H9 (cell line): Measurements from ENCODE around the gene KCNJ15. TPM values are rescaled to one million over a fixed set of nuclear protein-coding genes. Genes with fewer than 3 reads are reported as not detected.

Experiments used
- DNase-seq: peaks from one replicate; pipeline ENCODE4 v3.0.0-alpha.2; 2017
- H2AFZ ChIP-seq: one replicate; pipeline ENCODE4 v1.6.1; 2013; ENCODE audit warnings: mild to moderate bottlenecking, low read length, control low read depth, moderate library complexity
- H2AK5ac ChIP-seq: 2 replicates; pipeline ENCODE4 v1.6.1; 2013; ENCODE audit warnings: low read length, control low read depth, mixed read lengths; ENCODE audit not compliant: insufficient read length
- H2BK120ac ChIP-seq: one replicate; pipeline ENCODE4 v1.6.1; 2013; ENCODE audit warnings: low read depth, mild to moderate bottlenecking, low read length, control low read depth, inconsistent platforms; ENCODE audit not compliant: poor library complexity, severe bottlenecking
- H2BK12ac ChIP-seq: 2 replicates; pipeline ENCODE4 v1.6.1; 2013; ENCODE audit warnings: low read length, control low read depth, mixed read lengths, low read depth; ENCODE audit not compliant: insufficient read length
- H2BK15ac ChIP-seq: 2 replicates; pipeline ENCODE4 v1.6.1; 2013; ENCODE audit warnings: low read depth, low read length, control low read depth
- H2BK20ac ChIP-seq: one replicate; pipeline ENCODE4 v1.6.1; 2013; ENCODE audit warnings: low read depth, mild to moderate bottlenecking, low read length, control low read depth, inconsistent platforms; ENCODE audit not compliant: poor library complexity, severe bottlenecking
- H2BK5ac ChIP-seq: 2 replicates; pipeline ENCODE4 v1.6.1; 2013; ENCODE audit warnings: low read length, control low read depth, mixed read lengths; ENCODE audit not compliant: insufficient read length
- H3K14ac ChIP-seq: 2 replicates; pipeline ENCODE4 v1.6.1; 2013; ENCODE audit warnings: low read length, control low read depth; ENCODE audit not compliant: insufficient read depth
- H3K18ac ChIP-seq: 2 replicates; pipeline ENCODE4 v1.6.1; 2013; ENCODE audit warnings: low read depth, mild to moderate bottlenecking, mixed read lengths, low read length, control low read depth; ENCODE audit not compliant: insufficient read length
- H3K23ac ChIP-seq: 2 replicates; pipeline ENCODE4 v1.6.1; 2013; ENCODE audit warnings: low read length, control low read depth, mixed read lengths, low read depth; ENCODE audit not compliant: insufficient read length
- H3K23me2 ChIP-seq: 2 replicates; pipeline ENCODE4 v1.6.1; 2013; ENCODE audit warnings: low read depth, mild to moderate bottlenecking, mixed read lengths, low read length, control low read depth; ENCODE audit not compliant: insufficient read length, poor library complexity, severe bottlenecking
- H3K27ac ChIP-seq: 2 replicates; pipeline ENCODE4 v1.5.1; 2013; ENCODE audit warnings: low read length, control low read depth, mixed read lengths, low read depth; ENCODE audit not compliant: insufficient read length
- H3K27me3 ChIP-seq: 2 replicates; pipeline ENCODE4 v1.6.1; 2013; ENCODE audit warnings: low read length, control low read depth, inconsistent platforms; ENCODE audit not compliant: insufficient read depth
- H3K4ac ChIP-seq: 2 replicates; pipeline ENCODE4 v1.6.1; 2013; ENCODE audit warnings: low read depth, mild to moderate bottlenecking, control low read depth, inconsistent platforms, low read length, moderate library complexity
- H3K4me1 ChIP-seq: 2 replicates; pipeline ENCODE4 v1.6.1; 2013; ENCODE audit warnings: low read length, control low read depth, inconsistent platforms; ENCODE audit not compliant: insufficient read depth
- H3K4me2 ChIP-seq: 2 replicates; pipeline ENCODE4 v1.6.1; 2013; ENCODE audit warnings: low read length, control low read depth, mixed read lengths; ENCODE audit not compliant: insufficient read length, insufficient read depth
- H3K56ac ChIP-seq: 2 replicates; pipeline ENCODE4 v1.6.1; 2013; ENCODE audit warnings: low read depth, mild to moderate bottlenecking, mixed read lengths, low read length, control low read depth; ENCODE audit not compliant: insufficient read length
- H3K79me1 ChIP-seq: 2 replicates; pipeline ENCODE4 v1.6.1; 2013; ENCODE audit warnings: low read depth, mild to moderate bottlenecking, moderate library complexity, low read length, control low read depth, inconsistent platforms; ENCODE audit not compliant: insufficient read depth, poor library complexity, severe bottlenecking
- H3K79me2 ChIP-seq: 2 replicates; pipeline ENCODE4 v1.6.1; 2013; ENCODE audit warnings: low read length, control low read depth, inconsistent platforms; ENCODE audit not compliant: insufficient read depth
- H3K9ac ChIP-seq: 2 replicates; pipeline ENCODE4 v1.6.1; 2013; ENCODE audit warnings: low read length, control low read depth, mixed read lengths; ENCODE audit not compliant: insufficient read length; ENCODE audit errors: extremely low read depth
- H3K9me3 ChIP-seq: one replicate; pipeline ENCODE4 v1.6.1; 2013; ENCODE audit warnings: low read depth, low read length, inconsistent platforms; ENCODE audit not compliant: control insufficient read depth
- H3T11ph ChIP-seq: one replicate; pipeline ENCODE4 v1.6.1; 2013; ENCODE audit warnings: mild to moderate bottlenecking, low read length, control low read depth, inconsistent platforms
- H4K20me1 ChIP-seq: one replicate; pipeline ENCODE4 v1.6.1; 2013; ENCODE audit not compliant: control insufficient read depth, insufficient read length, insufficient read depth
- H4K5ac ChIP-seq: 2 replicates; pipeline ENCODE4 v1.6.1; 2013; ENCODE audit warnings: low read depth, mild to moderate bottlenecking, mixed read lengths, low read length, control low read depth; ENCODE audit not compliant: insufficient read length
- H4K8ac ChIP-seq: replicated peaks from 2 replicates; pipeline ENCODE4 v1.6.1; 2013; ENCODE audit warnings: low read length, control low read depth, mixed read lengths, low read depth; ENCODE audit not compliant: insufficient read length
- H4K91ac ChIP-seq: 2 replicates; pipeline ENCODE4 v1.6.1; 2013; ENCODE audit warnings: low read depth, mild to moderate bottlenecking, moderate library complexity, mixed read lengths, low read length, control low read depth; ENCODE audit not compliant: insufficient read length
- H3K27ac Mint-ChIP-seq, 3 experiments: 2 replicates in 2 of 3; 3 replicates in 1 of 3; pipeline ENCODE4 v1.8.0; 2020 to 2021; ENCODE audit warnings: mixed read lengths in 3 of 3, mild to moderate bottlenecking in 1 of 3, moderate library complexity in 1 of 3
- H3K27me3 Mint-ChIP-seq: 2 replicates; pipeline ENCODE4 v1.8.0; 2021; ENCODE audit warnings: low read depth, mild to moderate bottlenecking, moderate library complexity, mixed read lengths
- H3K36me3 Mint-ChIP-seq, 3 experiments: 2 replicates in 2 of 3; 3 replicates in 1 of 3; pipeline ENCODE4 v1.8.0; 2020 to 2021; ENCODE audit warnings: low read depth in 3 of 3, mixed read lengths in 3 of 3; ENCODE audit not compliant: insufficient read depth in 1 of 3
- H3K4me1 Mint-ChIP-seq, 2 experiments: 2 replicates each; pipeline ENCODE4 v1.8.0; 2020; ENCODE audit warnings: mixed read lengths in 2 of 2
- H3K4me3 Mint-ChIP-seq, 2 experiments: 2 replicates in 1 of 2; 3 replicates in 1 of 2; pipeline ENCODE4 v1.8.0; 2020 to 2021; ENCODE audit warnings: mild to moderate bottlenecking in 2 of 2, mixed read lengths in 2 of 2, moderate library complexity in 1 of 2
- H3K9me3 Mint-ChIP-seq, 2 experiments: 2 replicates in 1 of 2; 3 replicates in 1 of 2; pipeline ENCODE4 v1.8.0; 2020; ENCODE audit warnings: mild to moderate bottlenecking in 2 of 2, mixed read lengths in 2 of 2, moderate library complexity in 1 of 2
- WGBS: extraction: QIAGEN DNeasy Blood & Tissue Kit; methylation state at CpG from one replicate; pipeline ENCODE4 v1.1.7; 2013; ENCODE audit warnings: missing lambda C conversion rate, low lambda C conversion rate, mixed read lengths; ENCODE audit not compliant: insufficient read length; ENCODE audit errors: extremely low coverage; 5-methylcytosine and 5-hydroxymethylcytosine counted together
- total RNA-seq: library from RNA; stranded (reverse); gene quantifications from 2 replicates; pipeline ENCODE4 v1.2.1, GENCODE V29; 2021
- TF ChIP-seq, protein P1 (sequence below): fragments of 200-600 bp; sonication (generic); conservative IDR thresholded peaks from 3 replicates; pipeline ENCODE4 v1.8.0; 2021; ENCODE audit warnings: antibody characterized with exemption, mild to moderate bottlenecking

The KCNJ15 gene
- total RNA-seq, 1 experiment from 2014 or later = not detected

DNA sequence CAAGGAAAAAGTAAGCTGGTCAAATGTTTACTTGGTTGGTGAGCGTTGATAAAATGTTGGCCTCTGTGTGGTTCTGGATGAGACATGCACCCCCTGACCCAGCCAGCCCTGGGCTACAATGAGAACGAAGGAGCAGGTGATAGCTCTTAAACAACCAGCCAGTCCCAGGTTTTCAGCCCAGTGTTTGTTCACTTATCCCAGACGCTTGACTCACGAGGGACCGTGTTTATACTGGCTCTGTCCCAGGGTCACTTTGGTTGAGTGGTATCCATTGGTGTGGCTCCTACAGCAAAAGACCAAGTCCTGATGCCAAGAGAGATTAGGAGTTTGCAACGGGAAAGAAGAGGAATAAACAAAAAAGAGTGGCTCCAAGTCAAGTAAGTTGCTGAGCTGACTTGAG is 86.9 kb downstream of the KCNJ15 start:
- Histone ChIP-seq H3K23me2 (no peaks in the 10 kb centered on the region), H3K79me2 (no peaks in the 10 kb centered on the region), H3K56ac (no peak overlapping the region), H4K20me1 (no peaks in the 10 kb centered on the region), H2BK20ac (no peak overlapping the region), H3K4me2 (no peak overlapping the region), H3K18ac (no peak overlapping the region), H3K14ac (no peak overlapping the region), H3K4ac (no peak overlapping the region), H3T11ph (no peak overlapping the region), H2BK5ac (no peak overlapping the region), H4K8ac (no peak overlapping the region), H3K27ac (no peak overlapping the region), H2AK5ac (no peak overlapping the region), H3K27me3 (no peaks in the 10 kb centered on the region), H3K9ac (no peak overlapping the region), H2BK120ac (no peak overlapping the region), H2AFZ (no peak overlapping the region), H3K23ac (no peak overlapping the region), H3K79me1 (no peaks in the 10 kb centered on the region), H3K4me1 (no peaks in the 10 kb centered on the region), H2BK15ac (no peak overlapping the region), H4K91ac (no peak overlapping the region), H3K9me3 (no peaks in the 10 kb centered on the region), H4K5ac (no peak overlapping the region), H2BK12ac (no peak overlapping the region)
- WGBS = no CpG with 5 or more reads among the region's 6 CpGs
- no peak overlapping the region for H3K27ac Mint-ChIP-seq
- no peaks in the 10 kb centered on the region for H3K9me3 Mint-ChIP-seq
- H3K4me1 Mint-ChIP-seq = no peaks in the 10 kb centered on the region
- H3K36me3 Mint-ChIP-seq = no peaks in the 10 kb centered on the region
- TF ChIP-seq, protein P1, sequence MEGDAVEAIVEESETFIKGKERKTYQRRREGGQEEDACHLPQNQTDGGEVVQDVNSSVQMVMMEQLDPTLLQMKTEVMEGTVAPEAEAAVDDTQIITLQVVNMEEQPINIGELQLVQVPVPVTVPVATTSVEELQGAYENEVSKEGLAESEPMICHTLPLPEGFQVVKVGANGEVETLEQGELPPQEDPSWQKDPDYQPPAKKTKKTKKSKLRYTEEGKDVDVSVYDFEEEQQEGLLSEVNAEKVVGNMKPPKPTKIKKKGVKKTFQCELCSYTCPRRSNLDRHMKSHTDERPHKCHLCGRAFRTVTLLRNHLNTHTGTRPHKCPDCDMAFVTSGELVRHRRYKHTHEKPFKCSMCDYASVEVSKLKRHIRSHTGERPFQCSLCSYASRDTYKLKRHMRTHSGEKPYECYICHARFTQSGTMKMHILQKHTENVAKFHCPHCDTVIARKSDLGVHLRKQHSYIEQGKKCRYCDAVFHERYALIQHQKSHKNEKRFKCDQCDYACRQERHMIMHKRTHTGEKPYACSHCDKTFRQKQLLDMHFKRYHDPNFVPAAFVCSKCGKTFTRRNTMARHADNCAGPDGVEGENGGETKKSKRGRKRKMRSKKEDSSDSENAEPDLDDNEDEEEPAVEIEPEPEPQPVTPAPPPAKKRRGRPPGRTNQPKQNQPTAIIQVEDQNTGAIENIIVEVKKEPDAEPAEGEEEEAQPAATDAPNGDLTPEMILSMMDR = no peak
- no peak overlapping the region for H3K4me3 Mint-ChIP-seq
- DNase-seq = no peak
- H3K27me3 Mint-ChIP-seq = peaks cover 5% of the 10 kb centered on the region
